IPS-18a (cell line): Measurements from ENCODE around the gene DIPK1B.
"Not testable (repeated sequence)": the region's sequence is repeated elsewhere in the genome, so short reads cannot be mapped to it uniquely, and the experiment has no call there.

ENCODE experiments used
- H3K27ac ChIP-seq: one replicate; pipeline ENCODE4 v1.5.1; 2013; ENCODE audit warnings: low read length
- H3K27me3 ChIP-seq: one replicate; pipeline ENCODE4 v1.6.1; 2013; ENCODE audit warnings: mild to moderate bottlenecking, low read length; ENCODE audit not compliant: control insufficient read depth, insufficient read depth
- H3K36me3 ChIP-seq: one replicate; pipeline ENCODE4 v1.6.1; 2013; ENCODE audit warnings: low read depth, low read length; ENCODE audit not compliant: control insufficient read depth
- H3K4me1 ChIP-seq: one replicate; pipeline ENCODE4 v1.6.1; 2013; ENCODE audit warnings: low read depth, low read length; ENCODE audit not compliant: control insufficient read depth
- H3K4me3 ChIP-seq: one replicate; pipeline ENCODE4 v1.5.1; 2013; ENCODE audit warnings: low read length
- H3K9ac ChIP-seq: one replicate; pipeline ENCODE4 v1.6.1; 2013; ENCODE audit warnings: mild to moderate bottlenecking, low read length, moderate library complexity
- H3K9me3 ChIP-seq: one replicate; pipeline ENCODE4 v1.6.1; 2013; ENCODE audit warnings: low read depth, low read length; ENCODE audit not compliant: control insufficient read depth

DIPK1B gene

GRCh38 chr9:136697821-136698526, 14.4 kb upstream of the DIPK1B start:
- Histone ChIP-seq H3K9ac (no peak overlapping the region), H3K4me1 (peaks cover 7% of the 10 kb centered on the region), H3K4me3 (no peak overlapping the region), H3K27ac (no peak overlapping the region), H3K9me3 (no peaks in the 10 kb centered on the region), H3K36me3 (no peaks in the 10 kb centered on the region), H3K27me3 (peaks cover 15% of the 10 kb centered on the region)

- H3K9ac ChIP-seq = no peak overlapping the region
- H3K27ac ChIP-seq = no peak overlapping the region
- no peaks in the 10 kb centered on the region for H3K9me3 ChIP-seq
- H3K4me1 ChIP-seq = peaks cover 7% of the 10 kb centered on the region
- no peaks in the 10 kb centered on the region for H3K36me3 ChIP-seq
- peaks cover 15% of the 10 kb centered on the region for H3K27me3 ChIP-seq
- no peak overlapping the region for H3K4me3 ChIP-seq
Measured at GRCh38 chr9:136698635-136699246, 13.6 kb upstream of the DIPK1B start.

- Histone ChIP-seq H3K27me3 (peaks cover 15% of the 10 kb centered on the region), H3K36me3 (no peaks in the 10 kb centered on the region), H3K9me3 (no peaks in the 10 kb centered on the region), H3K4me3 (no peak overlapping the region), H3K9ac (no peak overlapping the region), H3K4me1 (peaks cover 7% of the 10 kb centered on the region), H3K27ac (no peak overlapping the region)
Measured at GRCh38 chr9:136700304-136700703, 12.1 kb upstream of the DIPK1B start.

GRCh38 chr9:136700959-136701667, 11.3 kb upstream of the DIPK1B start:
- H3K36me3 ChIP-seq = no peaks in the 10 kb centered on the region
- peaks cover 15% of the 10 kb centered on the region for H3K27me3 ChIP-seq
- no peaks in the 10 kb centered on the region for H3K9me3 ChIP-seq
- H3K27ac ChIP-seq = no peak overlapping the region
- peaks cover 7% of the 10 kb centered on the region for H3K4me1 ChIP-seq
- H3K4me3 ChIP-seq = peak overlapping the region; percentile 27
- H3K9ac ChIP-seq = no peak overlapping the region

- no peak overlapping the region for H3K27ac ChIP-seq
- no peaks in the 10 kb centered on the region for H3K9me3 ChIP-seq
- peaks cover 7% of the 10 kb centered on the region for H3K4me1 ChIP-seq
- H3K4me3 ChIP-seq = peak overlapping the region; percentile 27
- peaks cover 15% of the 10 kb centered on the region for H3K27me3 ChIP-seq
- no peaks in the 10 kb centered on the region for H3K36me3 ChIP-seq
- no peak overlapping the region for H3K9ac ChIP-seq
Measured at GRCh38 chr9:136701668-136702053, 10.7 kb upstream of the DIPK1B start.

GRCh38 chr9:136703276-136703860, 9.0 kb upstream of the DIPK1B start:
- Histone ChIP-seq H3K4me1 (peaks cover 7% of the 10 kb centered on the region), H3K9me3 (no peaks in the 10 kb centered on the region), H3K27ac (no peak overlapping the region), H3K4me3 (no peak overlapping the region), H3K36me3 (no peaks in the 10 kb centered on the region), H3K9ac (no peak overlapping the region), H3K27me3 (peaks cover 15% of the 10 kb centered on the region)

GRCh38 chr9:136704741-136705140, 7.6 kb upstream of the DIPK1B start:
- not testable (repeated sequence) for H3K9ac ChIP-seq, H3K27ac ChIP-seq, H3K36me3 ChIP-seq, H3K4me3 ChIP-seq, H3K4me1 ChIP-seq, H3K9me3 ChIP-seq
- H3K27me3 ChIP-seq = peaks cover 15% of the 10 kb centered on the region

- Histone ChIP-seq H3K27ac (no peak overlapping the region), H3K4me3 (no peak overlapping the region), H3K9ac (no peak overlapping the region), H3K4me1 (peaks cover 7% of the 10 kb centered on the region), H3K36me3 (no peaks in the 10 kb centered on the region), H3K9me3 (no peaks in the 10 kb centered on the region), H3K27me3 (peaks cover 11% of the 10 kb centered on the region)
Measured at GRCh38 chr9:136705564-136705963, 6.8 kb upstream of the DIPK1B start.

GRCh38 chr9:136707011-136707410, 5.4 kb upstream of the DIPK1B start:
- no peak overlapping the region for H3K27ac ChIP-seq
- no peaks in the 10 kb centered on the region for H3K4me1 ChIP-seq
- no peak overlapping the region for H3K4me3 ChIP-seq
- H3K9me3 ChIP-seq = no peaks in the 10 kb centered on the region
- H3K9ac ChIP-seq = no peak overlapping the region
- peaks cover 8% of the 10 kb centered on the region for H3K27me3 ChIP-seq
- H3K36me3 ChIP-seq = no peaks in the 10 kb centered on the region

- no peaks in the 10 kb centered on the region for H3K36me3 ChIP-seq
- no peak overlapping the region for H3K4me3 ChIP-seq
- no peaks in the 10 kb centered on the region for H3K9me3 ChIP-seq
- peaks cover 8% of the 10 kb centered on the region for H3K27me3 ChIP-seq
- no peak overlapping the region for H3K27ac ChIP-seq
- H3K9ac ChIP-seq = no peak overlapping the region
- no peaks in the 10 kb centered on the region for H3K4me1 ChIP-seq
Measured at GRCh38 chr9:136707849-136708517, 4.4 kb upstream of the DIPK1B start.

GRCh38 chr9:136709454-136710109, 2.8 kb upstream of the DIPK1B start:
- peaks cover 5% of the 10 kb centered on the region for H3K4me1 ChIP-seq
- no peak overlapping the region for H3K4me3 ChIP-seq

More at GRCh38 chr9:136709454-136710109, 2.8 kb upstream of the DIPK1B start:
- Histone ChIP-seq H3K27me3 (peaks cover 8% of the 10 kb centered on the region), H3K27ac (no peak overlapping the region), H3K9me3 (no peaks in the 10 kb centered on the region), H3K9ac (no peak overlapping the region), H3K36me3 (no peaks in the 10 kb centered on the region)
